Osteocyte (in vitro differentiated cells): Measurements from ENCODE around the gene ATXN1. TPM values are rescaled to one million over a fixed set of nuclear protein-coding genes. Genes with fewer than 3 reads are reported as not detected.
"Not testable (repeated sequence)": the region's sequence is repeated elsewhere in the genome, so short reads cannot be mapped to it uniquely, and the experiment has no call there.

Experiments
- DNase-seq: peaks from one replicate; pipeline ENCODE4 v3.0.0; 2021; ENCODE audit warnings: mixed read lengths; ENCODE audit not compliant: unreplicated experiment; ENCODE audit errors: extremely low spot score
- H3K27ac Mint-ChIP-seq: one replicate; pipeline ENCODE4 v1.8.0; 2021; ENCODE audit warnings: mild to moderate bottlenecking, mixed read lengths; ENCODE audit not compliant: unreplicated experiment
- H3K27me3 Mint-ChIP-seq: one replicate; pipeline ENCODE4 v1.8.0; 2021; ENCODE audit warnings: mixed read lengths; ENCODE audit not compliant: unreplicated experiment
- H3K36me3 Mint-ChIP-seq: one replicate; pipeline ENCODE4 v1.8.0; 2021; ENCODE audit warnings: mixed read lengths; ENCODE audit not compliant: unreplicated experiment
- H3K4me1 Mint-ChIP-seq: one replicate; pipeline ENCODE4 v1.8.0; 2021; ENCODE audit warnings: mixed read lengths; ENCODE audit not compliant: unreplicated experiment
- H3K4me3 Mint-ChIP-seq: one replicate; pipeline ENCODE4 v1.8.0; 2021; ENCODE audit warnings: mild to moderate bottlenecking, moderate library complexity, mixed read lengths; ENCODE audit not compliant: unreplicated experiment
- H3K9me3 Mint-ChIP-seq: one replicate; pipeline ENCODE4 v1.8.0; 2021; ENCODE audit warnings: mixed read lengths; ENCODE audit not compliant: unreplicated experiment
- total RNA-seq: library from RNA; stranded (reverse); gene quantifications from 2 replicates; pipeline ENCODE4 v1.2.1, GENCODE V29; 2021
- TF ChIP-seq, protein P1 (sequence below): fragments of 200-600 bp; sonication (generic); IDR thresholded peaks from 2 replicates; pipeline ENCODE4 v1.5.0; 2021; ENCODE audit warnings: antibody characterized with exemption, mild to moderate bottlenecking, moderate library complexity

ATXN1 gene
- total RNA-seq, 1 donor from 2014 or later = 54.4 TPM

GRCh38 chr6:16389642-16390041, 371.6 kb downstream of the ATXN1 start:
- no peaks in the 10 kb centered on the region for H3K9me3 Mint-ChIP-seq
- DNase-seq = no peak
- H3K4me3 Mint-ChIP-seq = no peak overlapping the region
- H3K4me1 Mint-ChIP-seq = peaks cover 36% of the 10 kb centered on the region
- TF ChIP-seq, protein P1, sequence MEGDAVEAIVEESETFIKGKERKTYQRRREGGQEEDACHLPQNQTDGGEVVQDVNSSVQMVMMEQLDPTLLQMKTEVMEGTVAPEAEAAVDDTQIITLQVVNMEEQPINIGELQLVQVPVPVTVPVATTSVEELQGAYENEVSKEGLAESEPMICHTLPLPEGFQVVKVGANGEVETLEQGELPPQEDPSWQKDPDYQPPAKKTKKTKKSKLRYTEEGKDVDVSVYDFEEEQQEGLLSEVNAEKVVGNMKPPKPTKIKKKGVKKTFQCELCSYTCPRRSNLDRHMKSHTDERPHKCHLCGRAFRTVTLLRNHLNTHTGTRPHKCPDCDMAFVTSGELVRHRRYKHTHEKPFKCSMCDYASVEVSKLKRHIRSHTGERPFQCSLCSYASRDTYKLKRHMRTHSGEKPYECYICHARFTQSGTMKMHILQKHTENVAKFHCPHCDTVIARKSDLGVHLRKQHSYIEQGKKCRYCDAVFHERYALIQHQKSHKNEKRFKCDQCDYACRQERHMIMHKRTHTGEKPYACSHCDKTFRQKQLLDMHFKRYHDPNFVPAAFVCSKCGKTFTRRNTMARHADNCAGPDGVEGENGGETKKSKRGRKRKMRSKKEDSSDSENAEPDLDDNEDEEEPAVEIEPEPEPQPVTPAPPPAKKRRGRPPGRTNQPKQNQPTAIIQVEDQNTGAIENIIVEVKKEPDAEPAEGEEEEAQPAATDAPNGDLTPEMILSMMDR = no peak
- H3K27me3 Mint-ChIP-seq = no peaks in the 10 kb centered on the region
- no peak overlapping the region for H3K27ac Mint-ChIP-seq
- peaks cover under 1% of the 10 kb centered on the region for H3K36me3 Mint-ChIP-seq

- Mint-ChIP-seq H3K27ac (no peak overlapping the region), H3K36me3 (peaks cover 5% of the 10 kb centered on the region), H3K4me3 (no peak overlapping the region), H3K9me3 (no peaks in the 10 kb centered on the region), H3K27me3 (no peaks in the 10 kb centered on the region), H3K4me1 (peaks cover 36% of the 10 kb centered on the region)
- no peak for DNase-seq
- TF ChIP-seq, protein P1 = no peak
Measured at GRCh38 chr6:16388488-16388887, 372.8 kb downstream of the ATXN1 start.

- Mint-ChIP-seq H3K9me3 (no peaks in the 10 kb centered on the region), H3K36me3 (peaks cover 5% of the 10 kb centered on the region), H3K4me3 (no peak overlapping the region), H3K4me1 (peaks cover 17% of the 10 kb centered on the region), H3K27me3 (no peaks in the 10 kb centered on the region), H3K27ac (no peak overlapping the region)
- no peak for DNase-seq
- TF ChIP-seq, protein P1 = no peak
Measured at GRCh38 chr6:16386057-16386456, 375.2 kb downstream of the ATXN1 start.

DNA sequence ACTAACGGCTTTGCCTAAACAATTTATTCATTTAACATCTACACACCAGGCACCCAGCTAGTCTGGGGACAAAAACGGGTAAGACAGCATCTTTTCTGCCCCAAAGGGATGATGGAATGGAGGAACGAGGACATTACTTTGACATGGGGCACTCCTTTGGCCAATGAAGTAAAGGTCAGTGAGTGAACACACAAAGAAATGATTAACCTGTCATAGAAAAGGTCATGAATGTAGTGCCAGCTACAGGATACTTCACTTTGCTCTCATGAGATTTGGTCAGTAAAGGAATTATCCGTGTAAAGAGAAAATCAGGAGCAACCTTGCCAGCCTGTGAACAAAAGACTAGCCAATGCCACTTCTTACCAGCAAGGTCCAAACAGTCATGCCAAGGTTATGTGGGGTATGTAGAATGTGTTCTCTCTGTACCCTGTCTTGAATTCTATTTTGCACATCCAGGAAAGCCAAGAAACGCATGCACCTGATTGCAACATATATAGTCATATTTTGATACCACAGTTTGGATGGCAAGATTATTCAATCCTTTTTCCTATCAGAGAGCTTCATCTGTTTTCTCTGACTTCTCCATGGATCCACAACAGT, 377.6 kb downstream of the ATXN1 start:
- Mint-ChIP-seq H3K36me3 (peaks cover 5% of the 10 kb centered on the region), H3K27ac (no peak overlapping the region), H3K4me3 (no peak overlapping the region), H3K9me3 (no peaks in the 10 kb centered on the region), H3K4me1 (peaks cover 11% of the 10 kb centered on the region), H3K27me3 (no peaks in the 10 kb centered on the region)
- DNase-seq = no peak
- TF ChIP-seq, protein P1 = no peak

- not testable (repeated sequence) for H3K4me3 Mint-ChIP-seq, H3K36me3 Mint-ChIP-seq, DNase-seq, H3K27ac Mint-ChIP-seq, H3K4me1 Mint-ChIP-seq, H3K9me3 Mint-ChIP-seq, H3K27me3 Mint-ChIP-seq
Measured at GRCh38 chr6:16381968-16382367, 379.3 kb downstream of the ATXN1 start.
